ENCODE data around the gene VAV2.
"Not testable (repeated sequence)": the region's sequence is repeated elsewhere in the genome, so short reads cannot be mapped to it uniquely, and the experiment has no call there.

VAV2 gene

GRCh38 chr9:133904346-133905090 is 87.6 kb downstream of the VAV2 start:
- H3K4me1 ChIP-seq (ENCODE audit: control insufficient read depth, low read depth, low read length), result no peaks in the 10 kb centered on the region
- H3K9ac ChIP-seq (ENCODE audit: low read length), result no peak overlapping the region
- no peaks in the 10 kb centered on the region for H3K27me3 ChIP-seq (ENCODE audit: control insufficient read depth, insufficient read depth, low read length)
- H3K4me3 ChIP-seq (ENCODE audit: low read length), result no peak overlapping the region
- H3K9me3 ChIP-seq (ENCODE audit: control insufficient read depth, low read depth, low read length), result no peaks in the 10 kb centered on the region
- H3K36me3 ChIP-seq (ENCODE audit: control insufficient read depth, low read depth, low read length), result no peaks in the 10 kb centered on the region
- no peak overlapping the region for H3K27ac ChIP-seq (ENCODE audit: low read length)

- H3K9me3 ChIP-seq (ENCODE audit: control insufficient read depth, low read depth, low read length), result no peaks in the 10 kb centered on the region
- H3K4me3 ChIP-seq (ENCODE audit: low read length), result no peak overlapping the region
- no peaks in the 10 kb centered on the region for H3K4me1 ChIP-seq (ENCODE audit: control insufficient read depth, low read depth, low read length)
- H3K36me3 ChIP-seq (ENCODE audit: control insufficient read depth, low read depth, low read length), result no peaks in the 10 kb centered on the region
- H3K9ac ChIP-seq (ENCODE audit: low read length), result no peak overlapping the region
- H3K27me3 ChIP-seq (ENCODE audit: control insufficient read depth, insufficient read depth, low read length), result no peaks in the 10 kb centered on the region
- H3K27ac ChIP-seq (ENCODE audit: low read length), result no peak overlapping the region
Measured at GRCh38 chr9:133901184-133901835, 90.8 kb downstream of the VAV2 start.

DNA sequence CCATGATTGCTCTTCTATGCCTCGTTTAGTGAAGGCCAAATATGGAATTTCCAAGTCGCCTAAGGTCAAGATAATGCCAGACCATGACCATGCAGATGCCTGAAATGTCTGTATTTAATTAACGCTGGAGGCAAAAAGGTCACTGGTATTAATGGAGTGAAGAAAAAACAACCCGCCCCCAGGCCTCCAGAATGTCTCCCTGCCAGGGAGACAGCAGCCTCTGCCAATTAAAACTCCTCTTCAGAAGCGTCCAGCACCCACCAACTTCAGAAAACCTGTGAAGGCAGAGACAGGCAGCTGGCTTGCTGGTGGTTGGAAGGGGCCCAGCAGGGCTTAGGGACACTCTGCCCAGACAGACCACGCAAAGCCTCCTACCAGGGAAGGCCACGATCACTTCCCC is 94.4 kb downstream of the VAV2 start:
- H3K9ac ChIP-seq (ENCODE audit: low read length), result no peak overlapping the region
- H3K27me3 ChIP-seq (ENCODE audit: control insufficient read depth, insufficient read depth, low read length), result no peaks in the 10 kb centered on the region
- no peaks in the 10 kb centered on the region for H3K36me3 ChIP-seq (ENCODE audit: control insufficient read depth, low read depth, low read length)
- no peaks in the 10 kb centered on the region for H3K9me3 ChIP-seq (ENCODE audit: control insufficient read depth, low read depth, low read length)
- no peak overlapping the region for H3K4me3 ChIP-seq (ENCODE audit: low read length)
- H3K4me1 ChIP-seq (ENCODE audit: control insufficient read depth, low read depth, low read length), result no peaks in the 10 kb centered on the region
- H3K27ac ChIP-seq (ENCODE audit: low read length), result no peak overlapping the region

DNA sequence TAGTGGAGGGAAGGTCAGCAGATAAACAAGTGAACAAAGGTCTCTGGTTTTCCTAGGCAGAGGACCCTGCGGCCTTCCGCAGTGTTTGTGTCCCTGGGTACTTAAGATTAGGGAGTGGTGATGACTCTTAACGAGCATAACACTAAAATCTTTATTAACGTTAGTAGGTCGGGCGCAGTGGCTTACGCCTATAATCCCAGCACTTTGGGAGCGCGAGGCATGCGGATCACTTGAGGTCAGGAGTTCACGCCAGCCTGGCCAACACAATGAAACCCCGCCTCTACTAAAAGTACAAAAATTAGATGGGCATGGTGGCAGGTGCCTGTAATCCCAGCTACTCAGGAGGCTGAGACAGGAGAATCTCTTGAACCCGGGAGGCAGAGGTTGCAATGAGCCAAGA is 96.1 kb downstream of the VAV2 start:
- H3K27me3 ChIP-seq (ENCODE audit: control insufficient read depth, insufficient read depth, low read length); H3K36me3 ChIP-seq (ENCODE audit: control insufficient read depth, low read depth, low read length); H3K9ac ChIP-seq (ENCODE audit: low read length); H3K9me3 ChIP-seq (ENCODE audit: control insufficient read depth, low read depth, low read length); H3K27ac ChIP-seq (ENCODE audit: low read length); H3K4me3 ChIP-seq (ENCODE audit: low read length); H3K4me1 ChIP-seq (ENCODE audit: control insufficient read depth, low read depth, low read length): not testable (repeated sequence)

DNA sequence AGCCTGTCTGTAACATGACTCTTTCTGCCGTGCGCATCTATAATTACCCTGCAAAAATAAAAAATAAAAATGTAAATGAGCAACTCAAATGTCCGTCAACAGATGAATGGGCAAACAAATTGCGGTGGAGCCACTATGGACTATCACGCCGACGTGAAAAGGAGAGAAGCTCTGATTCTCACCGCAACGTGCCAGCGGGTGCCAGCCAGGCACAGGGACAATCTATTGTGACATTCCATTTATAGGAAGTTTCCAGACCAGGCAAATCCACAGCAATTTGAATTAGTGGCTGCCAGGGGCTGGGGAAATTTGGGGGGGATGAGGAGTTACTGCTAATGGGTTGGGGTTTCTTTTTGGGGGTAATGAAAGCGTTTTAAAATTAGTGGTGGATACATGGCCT is 96.8 kb downstream of the VAV2 start:
- Histone ChIP-seq H3K27ac (ENCODE audit: low read length) (no peak overlapping the region), H3K4me1 (ENCODE audit: control insufficient read depth, low read depth, low read length) (peaks cover 3% of the 10 kb centered on the region), H3K9ac (ENCODE audit: low read length) (no peak overlapping the region), H3K36me3 (ENCODE audit: control insufficient read depth, low read depth, low read length) (no peaks in the 10 kb centered on the region), H3K9me3 (ENCODE audit: control insufficient read depth, low read depth, low read length) (no peaks in the 10 kb centered on the region), H3K4me3 (ENCODE audit: low read length) (no peak overlapping the region), H3K27me3 (ENCODE audit: control insufficient read depth, insufficient read depth, low read length) (no peaks in the 10 kb centered on the region)

GRCh38 chr9:133894377-133895321 is 97.5 kb downstream of the VAV2 start:
- Histone ChIP-seq H3K9ac (ENCODE audit: low read length) (no peak overlapping the region), H3K4me1 (ENCODE audit: control insufficient read depth, low read depth, low read length) (peaks cover 3% of the 10 kb centered on the region), H3K4me3 (ENCODE audit: low read length) (no peak overlapping the region), H3K27me3 (ENCODE audit: control insufficient read depth, insufficient read depth, low read length) (no peaks in the 10 kb centered on the region), H3K36me3 (ENCODE audit: control insufficient read depth, low read depth, low read length) (no peaks in the 10 kb centered on the region), H3K27ac (ENCODE audit: low read length) (no peak overlapping the region), H3K9me3 (ENCODE audit: control insufficient read depth, low read depth, low read length) (no peaks in the 10 kb centered on the region)

DNA sequence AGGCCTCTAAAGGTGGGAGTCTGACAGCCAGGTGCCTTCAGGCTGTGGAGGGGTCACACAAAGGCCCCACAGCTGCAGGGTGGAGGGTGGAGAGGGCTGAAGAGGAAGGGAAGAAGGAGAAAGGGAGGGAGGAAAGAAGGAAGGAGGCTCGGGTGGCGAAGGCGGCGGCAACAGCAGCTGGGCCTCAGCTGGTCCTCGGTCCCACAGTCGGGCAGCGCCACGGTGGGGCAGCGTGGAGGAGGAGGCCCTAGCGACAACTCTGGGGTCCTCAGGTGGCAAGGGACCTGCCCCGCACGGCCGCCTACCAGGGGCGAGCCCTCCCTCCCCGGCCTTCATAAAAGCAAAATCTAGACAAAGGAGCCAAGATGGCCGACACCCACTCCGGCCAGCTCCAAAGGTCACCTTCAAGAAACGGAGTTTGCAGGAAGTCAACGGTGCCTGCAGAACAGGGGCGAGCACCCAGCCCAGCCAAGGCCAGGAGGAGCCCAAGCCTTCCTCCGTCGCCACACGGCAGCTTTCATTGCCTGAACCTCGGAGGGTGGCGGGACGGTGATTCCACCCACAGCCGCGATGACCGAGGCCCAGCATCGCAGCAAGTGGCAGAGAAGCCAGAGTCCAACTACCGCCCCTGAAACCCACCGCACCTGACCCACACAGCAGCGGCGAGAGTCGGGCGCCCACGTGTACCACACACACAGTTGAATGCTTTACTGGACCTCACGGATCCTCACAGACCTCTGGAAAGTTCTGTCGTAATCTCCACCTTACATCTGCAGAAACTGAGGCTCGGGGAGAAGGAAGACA is 98.7 kb downstream of the VAV2 start:
- Histone ChIP-seq H3K9ac (ENCODE audit: low read length) (no peak overlapping the region), H3K4me3 (ENCODE audit: low read length) (no peak overlapping the region), H3K27ac (ENCODE audit: low read length) (no peak overlapping the region), H3K4me1 (ENCODE audit: control insufficient read depth, low read depth, low read length) (peaks cover 6% of the 10 kb centered on the region), H3K9me3 (ENCODE audit: control insufficient read depth, low read depth, low read length) (no peaks in the 10 kb centered on the region), H3K27me3 (ENCODE audit: control insufficient read depth, insufficient read depth, low read length) (no peaks in the 10 kb centered on the region), H3K36me3 (ENCODE audit: control insufficient read depth, low read depth, low read length) (no peaks in the 10 kb centered on the region)

DNA sequence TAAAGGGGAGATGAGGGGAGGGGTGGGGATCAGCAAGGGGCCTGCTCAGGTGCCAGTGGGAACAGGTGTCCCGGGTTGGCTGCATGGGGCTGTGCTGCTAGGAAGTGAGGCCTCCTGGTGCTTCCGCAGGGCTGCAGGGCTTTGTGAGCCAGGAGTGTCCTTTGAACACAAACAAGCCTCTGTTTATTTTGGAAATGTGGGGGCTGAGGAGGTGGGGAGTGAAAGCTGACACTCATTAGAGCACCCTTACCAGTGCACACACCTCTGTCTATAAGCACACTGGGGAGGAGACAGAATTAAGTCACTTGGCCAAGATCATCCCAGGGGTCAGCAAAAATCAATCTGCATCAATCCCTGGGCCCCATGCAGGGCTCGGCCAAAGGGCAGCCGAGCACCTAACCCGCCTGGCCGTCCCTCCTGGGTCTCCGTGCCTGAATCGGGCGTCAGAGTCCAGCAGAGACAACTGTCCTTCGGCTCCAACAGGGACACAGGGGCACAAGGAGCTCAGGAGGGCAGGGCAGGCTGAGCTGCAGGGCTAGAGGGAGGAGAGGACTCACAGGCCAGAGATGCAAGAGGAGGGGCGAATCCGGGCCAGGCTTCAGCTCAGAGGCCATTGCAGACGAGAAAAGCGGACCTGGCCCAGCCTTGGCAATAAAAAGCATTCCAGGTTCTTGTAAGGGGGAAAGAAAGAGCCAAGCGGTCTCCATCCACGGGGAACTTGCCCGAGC is 99.8 kb downstream of the VAV2 start:
- H3K36me3 ChIP-seq (ENCODE audit: control insufficient read depth, low read depth, low read length), result no peaks in the 10 kb centered on the region
- H3K9me3 ChIP-seq (ENCODE audit: control insufficient read depth, low read depth, low read length), result no peaks in the 10 kb centered on the region
- no peak overlapping the region for H3K9ac ChIP-seq (ENCODE audit: low read length)
- H3K27me3 ChIP-seq (ENCODE audit: control insufficient read depth, insufficient read depth, low read length), result no peaks in the 10 kb centered on the region
- no peak overlapping the region for H3K4me3 ChIP-seq (ENCODE audit: low read length)
- no peak overlapping the region for H3K27ac ChIP-seq (ENCODE audit: low read length)
- peaks cover 15% of the 10 kb centered on the region for H3K4me1 ChIP-seq (ENCODE audit: control insufficient read depth, low read depth, low read length)

DNA sequence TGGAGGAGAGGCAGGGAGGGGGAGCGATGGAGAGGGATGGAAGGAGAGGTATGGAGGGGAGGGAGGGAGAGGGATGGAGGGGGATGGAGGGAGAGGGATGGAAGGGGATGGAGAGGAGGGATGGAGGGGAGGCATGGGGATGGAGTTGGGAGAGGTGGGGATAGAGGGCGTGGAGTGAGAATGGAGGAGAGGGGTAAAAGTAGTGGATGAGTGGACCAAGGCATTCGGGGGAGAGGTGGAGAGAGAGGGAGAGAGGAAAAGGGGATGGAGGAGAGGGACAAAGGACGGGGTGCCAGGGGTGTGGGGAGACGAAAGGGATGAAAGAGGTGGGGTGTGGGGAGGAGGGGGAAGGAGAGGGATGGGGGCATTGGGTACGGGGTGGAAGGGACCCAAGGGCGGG is 100.4 kb downstream of the VAV2 start:
- Histone ChIP-seq H3K4me1 (ENCODE audit: control insufficient read depth, low read depth, low read length) (peaks cover 21% of the 10 kb centered on the region), H3K9me3 (ENCODE audit: control insufficient read depth, low read depth, low read length) (no peaks in the 10 kb centered on the region), H3K27ac (ENCODE audit: low read length) (no peak overlapping the region), H3K27me3 (ENCODE audit: control insufficient read depth, insufficient read depth, low read length) (no peaks in the 10 kb centered on the region), H3K36me3 (ENCODE audit: control insufficient read depth, low read depth, low read length) (no peaks in the 10 kb centered on the region), H3K4me3 (ENCODE audit: low read length) (no peak overlapping the region), H3K9ac (ENCODE audit: low read length) (no peak overlapping the region)

DNA sequence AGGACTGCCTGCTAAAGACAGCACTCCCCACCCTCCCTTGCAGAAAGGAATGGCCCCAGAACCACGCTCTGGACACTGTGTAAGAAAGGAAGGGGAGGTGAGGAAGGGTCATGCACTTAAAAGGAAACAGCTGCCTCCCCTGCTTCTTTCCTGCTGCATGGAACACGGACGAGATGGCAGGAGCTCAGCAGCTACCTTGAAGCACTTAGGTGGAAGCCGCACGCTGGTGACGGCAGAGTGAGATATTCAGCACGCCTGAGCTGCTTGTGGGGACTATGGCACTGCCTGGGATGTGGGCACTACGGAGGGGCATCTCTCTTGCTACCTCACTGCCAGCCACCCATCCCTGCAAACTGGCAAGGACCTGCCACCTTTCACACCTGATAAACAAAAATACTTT is 101.5 kb downstream of the VAV2 start:
- no peak overlapping the region for H3K4me3 ChIP-seq (ENCODE audit: low read length)
- peaks cover 21% of the 10 kb centered on the region for H3K4me1 ChIP-seq (ENCODE audit: control insufficient read depth, low read depth, low read length)
- no peaks in the 10 kb centered on the region for H3K27me3 ChIP-seq (ENCODE audit: control insufficient read depth, insufficient read depth, low read length)
- H3K9ac ChIP-seq (ENCODE audit: low read length), result no peak overlapping the region
- H3K9me3 ChIP-seq (ENCODE audit: control insufficient read depth, low read depth, low read length), result no peaks in the 10 kb centered on the region
- H3K36me3 ChIP-seq (ENCODE audit: control insufficient read depth, low read depth, low read length), result no peaks in the 10 kb centered on the region
- no peak overlapping the region for H3K27ac ChIP-seq (ENCODE audit: low read length)
